Skeletal muscle tissue (tissue), 4 donors: ENCODE measurements around the gene FKTN. TPM values are rescaled to one million over a fixed set of nuclear protein-coding genes. Genes with fewer than 3 reads are reported as not detected.
A peak's percentile ranks its signal among the peaks of the same experiment; 100 is the strongest.

Experiments used
- H3K27ac ChIP-seq: one replicate; pipeline ENCODE4 v1.7.0; 2013; ENCODE audit warnings: mild to moderate bottlenecking, low read depth, low read length, inconsistent platforms
- H3K27me3 ChIP-seq, 3 donors: one replicate each; pipeline ENCODE4 v1.7.0; 2013; ENCODE audit warnings: low read length in 3 of 3; ENCODE audit not compliant: control insufficient read depth in 3 of 3, insufficient read depth in 3 of 3
- H3K36me3 ChIP-seq, 3 donors: one replicate each; pipeline ENCODE4 v1.7.0; 2013; ENCODE audit warnings: low read length in 3 of 3; ENCODE audit not compliant: control insufficient read depth in 3 of 3, insufficient read depth in 3 of 3
- H3K4me1 ChIP-seq, 3 donors: one replicate each; pipeline ENCODE4 v1.7.0; 2013; ENCODE audit warnings: low read length in 3 of 3, mild to moderate bottlenecking in 3 of 3; ENCODE audit not compliant: control insufficient read depth in 3 of 3, insufficient read depth in 3 of 3
- H3K4me3 ChIP-seq, 3 donors: one replicate each; pipeline ENCODE4 v1.7.0; 2013; ENCODE audit warnings: low read length in 3 of 3
- H3K9ac ChIP-seq, 3 donors: one replicate each; pipeline ENCODE4 v1.7.0; 2013; ENCODE audit warnings: low read length in 3 of 3, mild to moderate bottlenecking in 3 of 3, moderate library complexity in 2 of 3, low read depth in 1 of 3
- H3K9me3 ChIP-seq, 3 donors: one replicate each; pipeline ENCODE4 v1.7.0; 2013; ENCODE audit warnings: low read length in 3 of 3; ENCODE audit not compliant: control insufficient read depth in 3 of 3
- total RNA-seq: library from RNA; depleted of rRNA; stranded (reverse); fragments of >200 nt; gene quantifications from one replicate; pipeline ENCODE4 v1.2.3, GENCODE V29; 2014
- donor health status: Osteomylitis.

The FKTN gene
- total RNA-seq, 1 donor from 2014 or later = 13.0 TPM

DNA sequence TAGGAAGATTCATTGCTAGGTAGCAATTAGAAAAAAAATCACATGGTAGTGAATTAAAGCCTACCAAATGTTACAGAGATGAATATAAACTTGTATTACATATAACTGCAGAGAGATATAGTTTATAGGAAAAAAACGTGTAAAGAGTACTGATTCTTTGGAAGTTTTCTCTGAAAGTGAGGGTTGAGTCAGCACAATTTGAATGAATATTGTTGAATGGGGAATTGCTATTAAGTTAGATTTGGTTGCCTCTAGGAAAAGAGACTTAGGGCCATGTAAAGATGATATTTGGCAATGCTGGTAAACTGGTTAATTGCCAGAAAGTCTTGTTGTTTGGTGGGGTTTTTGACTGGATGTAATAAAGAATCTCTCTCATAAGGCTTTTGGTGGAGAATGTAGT, 67.2 kb downstream of the FKTN start:
- Histone ChIP-seq H3K9ac (no peak overlapping the region), H3K9me3 (no peaks in the 10 kb centered on the region), H3K4me1 (no peaks in the 10 kb centered on the region), H3K27me3 (no peaks in the 10 kb centered on the region), H3K27ac (no peak overlapping the region), H3K4me3 (no peak overlapping the region), H3K36me3 (peaks cover 2 to 6% (median 3%) of the 10 kb centered on the region in 3 donors)

DNA sequence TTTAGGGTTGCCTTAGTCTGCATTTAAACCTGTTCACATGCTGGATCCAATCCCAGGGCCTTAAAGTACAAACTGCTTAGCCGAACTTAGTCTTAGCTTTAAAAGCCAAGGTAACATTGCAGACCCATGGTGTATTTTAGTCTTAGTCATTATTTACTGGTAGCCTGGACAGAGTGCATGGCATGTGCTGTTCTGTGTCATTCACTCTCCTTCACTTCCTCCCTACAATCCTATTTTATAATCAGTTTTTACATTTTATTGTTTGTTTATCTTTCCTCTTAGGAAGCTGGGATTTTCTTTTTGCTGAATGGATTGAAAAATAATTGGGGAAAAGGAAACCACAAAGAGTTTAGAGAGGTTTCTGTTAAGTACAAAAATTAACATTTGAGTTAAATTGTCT, 74.9 kb downstream of the FKTN start:
- no peaks in the 10 kb centered on the region for H3K27me3 ChIP-seq
- no peaks in the 10 kb centered on the region for H3K9me3 ChIP-seq
- H3K36me3 ChIP-seq = peaks cover 0 to 17% (median 10%) of the 10 kb centered on the region in 3 donors
- H3K27ac ChIP-seq = peak overlapping the region; percentile 51
- no peak overlapping the region for H3K9ac ChIP-seq
- H3K4me3 ChIP-seq = no peak overlapping the region
- no peaks in the 10 kb centered on the region for H3K4me1 ChIP-seq

DNA sequence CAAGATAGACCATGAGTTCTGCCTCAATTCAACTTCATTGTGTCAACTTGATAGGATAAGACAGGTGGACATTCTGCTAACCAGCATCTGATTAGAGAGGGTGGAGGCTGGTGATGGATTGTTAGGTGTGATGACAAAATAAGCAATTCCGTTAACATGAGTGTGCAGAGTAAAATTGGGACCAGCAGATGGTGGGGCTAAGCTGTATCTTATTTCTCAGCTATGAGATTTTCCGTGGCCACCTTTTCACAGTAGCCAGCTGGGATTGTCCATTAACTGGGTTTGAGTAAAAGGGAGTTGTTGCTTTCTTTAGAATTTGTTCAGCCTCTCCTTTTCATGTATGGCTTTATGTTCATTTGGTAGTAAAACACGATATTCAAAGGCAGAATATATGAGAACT, 75.5 kb downstream of the FKTN start:
- Histone ChIP-seq H3K36me3 (peaks cover 0 to 17% (median 10%) of the 10 kb centered on the region in 3 donors), H3K9ac (no peak overlapping the region)

DNA sequence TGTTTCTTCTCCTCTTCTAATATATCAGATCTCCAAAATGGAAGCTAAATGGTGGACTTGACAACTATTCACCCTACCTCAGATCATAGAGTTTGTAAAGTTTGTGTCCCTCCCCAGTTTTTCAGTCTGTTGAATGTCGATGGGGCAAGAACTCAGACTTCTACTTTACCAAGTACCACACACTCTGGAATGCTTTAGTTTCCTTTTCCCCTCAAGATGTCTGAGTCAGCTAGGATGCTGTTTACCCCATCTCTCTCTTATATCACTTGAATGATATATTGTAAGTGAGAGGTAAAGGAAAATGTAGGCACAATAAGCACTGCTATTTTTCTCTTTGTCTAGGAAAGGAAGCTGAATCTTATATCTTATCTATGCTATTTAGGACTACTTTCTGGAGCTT, 78.4 kb downstream of the FKTN start:
- no peak overlapping the region for H3K4me3 ChIP-seq
- no peaks in the 10 kb centered on the region for H3K27me3 ChIP-seq
- H3K4me1 ChIP-seq = no peaks in the 10 kb centered on the region
- peaks cover 0 to 2% (median 0%) of the 10 kb centered on the region in 3 donors for H3K9me3 ChIP-seq
- H3K27ac ChIP-seq = no peak overlapping the region
- no peak overlapping the region for H3K9ac ChIP-seq
- peaks cover 0 to 17% (median 12%) of the 10 kb centered on the region in 3 donors for H3K36me3 ChIP-seq

More for the DNA sequence above, 75.5 kb downstream of the FKTN start:
- H3K9me3 ChIP-seq = no peaks in the 10 kb centered on the region
- H3K27me3 ChIP-seq = no peaks in the 10 kb centered on the region
- no peaks in the 10 kb centered on the region for H3K4me1 ChIP-seq
- peak overlapping the region; percentile 51 for H3K27ac ChIP-seq
- no peak overlapping the region for H3K4me3 ChIP-seq

DNA sequence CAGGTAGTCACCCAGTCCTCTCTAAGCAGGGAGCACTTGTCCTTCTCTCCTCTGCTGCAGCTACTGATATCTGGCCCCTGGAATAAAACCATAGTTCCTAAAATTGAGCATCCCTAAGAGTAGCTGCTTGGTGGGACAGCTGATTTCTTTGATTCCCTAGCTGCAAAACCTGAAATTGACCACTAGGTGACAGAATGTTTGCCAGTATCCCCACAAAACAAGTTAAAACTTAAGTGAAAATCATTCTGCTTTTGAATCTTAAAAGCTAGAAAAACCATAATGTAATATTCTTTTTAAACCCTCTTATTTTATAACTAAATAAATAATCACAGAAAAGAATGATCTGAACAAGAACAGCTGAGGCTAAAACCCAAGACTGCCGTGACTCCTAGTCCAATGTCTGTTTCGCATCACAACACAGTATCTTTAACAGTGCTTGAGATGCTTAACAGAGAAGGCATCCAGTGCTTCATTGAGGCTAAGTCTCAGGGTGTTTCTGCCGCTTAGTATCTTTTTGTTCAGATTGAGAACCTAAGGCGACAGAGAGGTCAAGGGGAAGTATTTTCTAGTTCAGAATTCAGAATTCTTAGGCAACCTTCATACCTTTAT, 80.0 kb downstream of the FKTN start:
- Histone ChIP-seq H3K4me1 (no peaks in the 10 kb centered on the region), H3K36me3 (peaks cover 0 to 17% (median 12%) of the 10 kb centered on the region in 3 donors), H3K27me3 (no peaks in the 10 kb centered on the region), H3K27ac (no peak overlapping the region), H3K9ac (no peak overlapping the region), H3K9me3 (peaks cover 0 to 2% (median 0%) of the 10 kb centered on the region in 3 donors), H3K4me3 (no peak overlapping the region)

DNA sequence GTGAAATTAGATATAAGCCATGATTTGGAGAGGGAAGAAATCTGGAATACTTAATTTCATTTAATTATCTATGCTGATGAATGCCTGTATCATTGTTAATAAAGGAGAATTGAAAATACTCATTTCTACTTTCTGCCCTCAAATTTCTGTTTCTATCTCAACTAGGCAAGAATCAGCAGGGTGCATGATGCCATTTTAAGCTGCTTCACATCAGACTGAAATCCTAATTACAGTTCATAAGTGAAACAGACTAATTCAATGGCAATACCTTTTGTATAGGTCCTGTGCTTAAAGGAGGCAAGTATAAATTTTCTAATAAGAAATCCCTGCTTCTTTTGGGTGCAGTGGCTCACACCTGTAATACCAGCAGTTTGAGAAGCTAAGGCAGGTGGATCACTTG, 82.0 kb downstream of the FKTN start:
- Histone ChIP-seq H3K9me3 (peaks cover 0 to 2% (median 0%) of the 10 kb centered on the region in 3 donors), H3K9ac (no peak overlapping the region), H3K27me3 (no peaks in the 10 kb centered on the region), H3K36me3 (peaks cover 0 to 11% (median 10%) of the 10 kb centered on the region in 3 donors), H3K27ac (no peak overlapping the region), H3K4me1 (no peaks in the 10 kb centered on the region), H3K4me3 (no peak overlapping the region)

DNA sequence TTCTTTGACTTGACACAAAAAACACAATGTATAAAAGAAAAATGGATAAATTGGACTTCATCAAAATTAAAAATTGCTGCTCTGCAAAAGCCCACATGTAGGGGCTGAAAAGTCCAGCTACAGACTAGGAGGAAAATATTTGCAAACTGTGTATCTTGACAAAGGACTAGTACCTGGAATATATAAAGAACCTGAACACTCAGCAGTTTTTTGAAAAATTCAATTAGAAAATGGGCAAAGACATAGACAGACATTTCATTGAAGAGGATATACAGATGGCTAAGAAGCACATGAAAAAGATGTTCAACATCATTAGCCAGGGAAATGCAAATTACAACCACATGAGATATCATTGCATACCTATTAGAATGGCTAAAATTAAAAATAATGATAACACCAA, 85.9 kb downstream of the FKTN start:
- no peak overlapping the region for H3K27ac ChIP-seq
- H3K9ac ChIP-seq = no peak overlapping the region
- H3K27me3 ChIP-seq = no peaks in the 10 kb centered on the region
- H3K4me1 ChIP-seq = no peaks in the 10 kb centered on the region
- H3K36me3 ChIP-seq = peaks cover 0 to 2% (median 0%) of the 10 kb centered on the region in 3 donors
- no peak overlapping the region for H3K4me3 ChIP-seq
- peaks cover 0 to 2% (median 0%) of the 10 kb centered on the region in 3 donors for H3K9me3 ChIP-seq

DNA sequence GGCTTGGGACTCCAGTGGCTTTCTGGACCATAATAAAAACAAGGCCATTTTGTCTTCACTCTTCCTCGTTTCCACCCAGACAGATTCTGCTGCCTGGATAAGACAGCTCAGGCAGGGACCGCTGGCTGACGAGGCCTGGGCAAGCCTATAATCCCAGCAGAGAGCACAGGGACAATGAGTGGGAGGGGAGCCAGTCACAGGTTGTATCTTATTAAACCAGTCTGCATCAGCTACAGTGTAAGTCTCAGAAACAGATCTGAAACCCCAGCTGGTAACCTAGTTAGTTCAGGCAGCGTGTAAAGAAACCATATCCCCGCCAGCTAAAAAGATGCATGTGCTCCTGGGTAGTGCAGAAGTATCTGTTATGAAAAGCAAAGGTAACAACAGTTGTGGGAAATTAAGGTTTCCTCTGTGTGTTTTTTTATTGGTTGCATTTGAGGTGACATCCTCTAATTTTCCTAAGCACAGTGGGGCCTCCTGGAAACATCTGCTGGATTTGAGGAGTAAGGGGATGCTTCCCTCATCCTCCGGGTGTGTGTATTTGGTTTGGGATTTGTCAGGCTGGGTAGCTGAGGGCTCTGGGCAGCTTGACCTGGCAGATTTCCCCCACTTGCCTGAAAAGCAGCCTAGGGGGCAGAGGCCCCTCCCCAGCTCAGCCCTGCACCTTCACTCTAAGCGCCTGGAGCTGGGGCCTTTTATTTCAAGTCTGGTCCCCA, 89.1 kb downstream of the FKTN start:
- Histone ChIP-seq H3K27ac (no peak overlapping the region), H3K27me3 (no peaks in the 10 kb centered on the region), H3K9me3 (no peaks in the 10 kb centered on the region), H3K4me1 (no peaks in the 10 kb centered on the region), H3K36me3 (no peaks in the 10 kb centered on the region), H3K9ac (no peak overlapping the region), H3K4me3 (no peak overlapping the region)

DNA sequence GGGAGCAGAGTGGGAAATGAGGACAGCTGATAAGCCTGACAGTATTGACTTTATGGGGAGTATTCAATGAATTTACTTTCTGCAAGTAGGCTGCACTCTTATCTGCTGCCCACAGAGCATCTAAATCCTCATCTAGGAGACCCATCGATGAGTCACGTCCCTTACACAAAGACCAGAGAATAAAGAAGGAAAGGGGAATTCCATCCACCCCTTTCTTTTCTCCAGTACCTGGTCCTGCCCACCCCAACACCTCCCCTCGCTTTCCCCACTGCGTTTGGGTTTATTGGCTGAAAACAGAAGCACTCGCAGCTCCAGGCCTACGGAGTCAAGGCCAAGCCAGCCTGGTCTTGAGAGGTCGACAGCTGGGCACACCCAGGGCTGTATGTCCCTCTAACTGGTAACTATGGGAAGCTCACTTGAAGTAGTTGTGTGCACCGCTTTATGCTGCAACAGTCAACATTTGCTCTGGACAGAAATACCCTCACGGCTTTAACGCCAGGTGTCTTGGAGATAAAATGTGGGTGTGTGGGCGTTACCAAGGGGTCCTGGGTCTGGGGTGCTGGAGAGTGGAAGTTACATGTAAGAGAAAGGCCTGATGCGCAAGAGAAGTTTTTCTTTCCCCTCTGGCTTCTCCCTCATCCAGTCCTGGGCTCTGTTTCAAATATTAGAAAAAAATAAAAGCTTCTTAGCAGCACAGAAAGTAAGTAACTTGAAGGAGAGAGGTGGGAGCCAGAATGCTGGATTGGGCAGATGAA, 89.8 kb downstream of the FKTN start:
- no peak overlapping the region for H3K9ac ChIP-seq
- no peaks in the 10 kb centered on the region for H3K27me3 ChIP-seq
- no peaks in the 10 kb centered on the region for H3K36me3 ChIP-seq
- H3K4me1 ChIP-seq = no peaks in the 10 kb centered on the region
- H3K9me3 ChIP-seq = no peaks in the 10 kb centered on the region
- no peak overlapping the region for H3K27ac ChIP-seq
- H3K4me3 ChIP-seq = no peak overlapping the region

DNA sequence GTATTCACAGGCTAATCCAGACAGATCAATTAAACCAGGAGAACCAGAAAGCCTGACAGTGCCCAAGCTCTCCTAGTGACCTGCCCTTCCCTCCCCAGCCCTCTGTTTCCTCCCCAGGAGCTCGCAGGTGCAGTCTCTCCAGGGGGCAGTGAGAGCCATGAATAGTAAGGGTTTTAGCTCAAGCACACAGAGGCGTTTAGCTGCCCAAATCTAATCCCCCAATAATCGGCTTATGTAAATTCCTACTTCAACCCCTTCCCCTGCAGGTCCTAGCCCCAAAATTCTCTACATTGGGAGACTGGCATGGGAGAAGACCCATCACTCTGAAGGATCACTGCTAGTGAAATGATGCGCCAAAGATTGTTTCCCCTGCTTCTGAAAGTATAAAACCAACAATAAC, 93.9 kb downstream of the FKTN start:
- peaks cover 0 to 2% (median 0%) of the 10 kb centered on the region in 3 donors for H3K27me3 ChIP-seq
- H3K27ac ChIP-seq = no peak overlapping the region
- H3K36me3 ChIP-seq = no peaks in the 10 kb centered on the region
- H3K4me1 ChIP-seq = peaks cover 4 to 8% (median 5%) of the 10 kb centered on the region in 3 donors
- H3K9me3 ChIP-seq = no peaks in the 10 kb centered on the region
- no peak overlapping the region for H3K4me3 ChIP-seq
- H3K9ac ChIP-seq = no peak overlapping the region
